PC-9 (cell line): ENCODE measurements around the gene MAP1LC3B2. TPM values are rescaled to one million over a fixed set of nuclear protein-coding genes. Genes with fewer than 3 reads are reported as not detected.
A peak's percentile ranks its signal among the peaks of the same experiment; 100 is the strongest.

Experiments used
- BruUV-seq: library from RNA; stranded (reverse); fragments of 400-500 nt; replicated peaks from 2 replicates; lab custom pipeline; 2021; lab: Mats Ljungman, UMichigan
- CTCF ChIA-PET: fragments of 300-600 bp; sonication (Branson Sonifier 250); formaldehyde crosslinking; loops from one replicate; lab custom pipeline; 2022; ENCODE audit warnings: antibody characterized with exemption; lab: Charles Lee
- POLR2A ChIA-PET: fragments of 300-600 bp; sonication (Branson Sonifier 250); formaldehyde crosslinking; loops from one replicate; lab custom pipeline; 2022; ENCODE audit warnings: antibody characterized with exemption; ENCODE audit not compliant: unreplicated experiment; lab: Charles Lee
- DNase-seq, 2 experiments: peaks; one replicate each; pipeline versions ENCODE4 v3.0.0 to v3.0.0-alpha.2; 2015 to 2022; ENCODE audit warnings: mixed read lengths in 1 of 2
- H2AFZ ChIP-seq: fragments of 200-600 bp; sonication (generic); 2 replicates; pipeline ENCODE4 v1.8.1; 2017; ENCODE audit warnings: antibody characterized with exemption
- H3F3A ChIP-seq: fragments of 200-600 bp; sonication (generic); 2 replicates; pipeline ENCODE4 v1.8.1; 2017; ENCODE audit warnings: antibody characterized with exemption, mild to moderate bottlenecking, low read depth; ENCODE audit not compliant: insufficient read depth
- H3K27ac ChIP-seq: fragments of 200-600 bp; sonication (generic); 2 replicates; pipeline ENCODE4 v1.6.1; 2016; ENCODE audit warnings: mixed run types
- H3K27me3 ChIP-seq: fragments of 200-600 bp; sonication (generic); 2 replicates; pipeline ENCODE4 v1.6.1; 2016; ENCODE audit warnings: low read depth, mixed run types; ENCODE audit not compliant: insufficient read depth
- H3K36me3 ChIP-seq: fragments of 200-600 bp; sonication (generic); 2 replicates; pipeline ENCODE4 v1.6.1; 2016; ENCODE audit warnings: low read depth, mixed run types
- H3K4me1 ChIP-seq: fragments of 200-600 bp; sonication (generic); replicated peaks from 2 replicates; pipeline ENCODE4 v1.6.1; 2016; ENCODE audit warnings: mixed run types; ENCODE audit not compliant: insufficient read depth
- H3K4me2 ChIP-seq: fragments of 200-600 bp; sonication (generic); 2 replicates; pipeline ENCODE4 v1.6.1; 2017; ENCODE audit warnings: mixed run types
- H3K4me3 ChIP-seq: fragments of 200-600 bp; sonication (generic); 2 replicates; pipeline ENCODE4 v1.6.1; 2016; ENCODE audit warnings: mixed run types
- H3K79me2 ChIP-seq: fragments of 200-600 bp; sonication (generic); 2 replicates; pipeline ENCODE4 v1.6.1; 2017; ENCODE audit warnings: low read depth, mixed run types
- H3K9me2 ChIP-seq: fragments of 200-600 bp; sonication (generic); 2 replicates; pipeline ENCODE4 v1.8.1; 2017; ENCODE audit warnings: mild to moderate bottlenecking; ENCODE audit not compliant: insufficient read depth
- H3K9me3 ChIP-seq: fragments of 200-600 bp; sonication (generic); 2 replicates; pipeline ENCODE4 v1.8.1; 2016; ENCODE audit warnings: low read depth; ENCODE audit not compliant: insufficient read depth
- H4K20me1 ChIP-seq: fragments of 200-600 bp; sonication (generic); 2 replicates; pipeline ENCODE4 v1.8.1; 2017; ENCODE audit not compliant: insufficient read depth
- EZH2 ChIP-seq: fragments of 200-600 bp; sonication (generic); IDR thresholded peaks from 2 replicates; pipeline ENCODE4 v1.8.0; 2017; ENCODE audit warnings: antibody characterized with exemption, low read depth
- intact Hi-C: fragments of 100-400 bp; cut with micrococcal nuclease; formaldehyde crosslinking; loops from one replicate; pipeline ENCODE4 v1.10.0; 2022; ENCODE audit not compliant: unreplicated experiment
- total RNA-seq: library from RNA; stranded (reverse); gene quantifications from 2 replicates; pipeline ENCODE4 v1.2.3, GENCODE V29; 2021
- TF ChIP-seq, protein P1 (sequence below): fragments of 200-600 bp; sonication (generic); conservative IDR thresholded peaks from 2 replicates; pipeline ENCODE4 v1.6.1; 2017; ENCODE audit warnings: mixed run types, antibody characterized with exemption, mild to moderate bottlenecking, moderate library complexity

The MAP1LC3B2 gene
- total RNA-seq, 1 experiment from 2014 or later: 1.4 TPM

DNA sequence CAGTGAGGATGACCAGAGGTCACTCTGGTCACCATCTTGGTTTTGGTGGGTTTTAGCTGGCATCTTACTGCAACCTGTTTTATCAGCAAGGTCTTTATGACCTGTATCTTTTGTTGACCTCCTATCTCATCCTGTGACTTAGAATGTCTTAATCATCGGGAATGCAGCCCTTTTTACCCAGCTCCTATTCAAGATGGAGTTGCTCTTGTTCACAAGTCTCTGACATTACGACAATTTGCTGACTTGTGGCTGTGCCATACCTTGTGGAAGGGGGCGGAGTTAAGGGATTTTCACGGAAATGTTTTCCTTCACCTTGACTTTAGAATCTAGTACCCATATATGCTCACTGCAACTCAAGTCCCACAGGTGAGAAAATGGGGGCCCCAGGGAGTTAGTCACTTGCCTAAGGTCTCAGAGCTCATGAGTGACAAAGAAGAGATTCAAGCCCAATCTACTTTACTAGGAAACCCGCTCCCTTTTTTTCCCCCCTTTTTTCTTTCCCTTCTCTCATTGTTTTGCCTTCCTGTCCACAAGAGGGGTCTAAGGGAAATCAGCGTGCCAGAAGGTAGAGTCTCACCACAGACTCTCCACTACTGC is 2.7 kb upstream of the MAP1LC3B2 start:
- Histone ChIP-seq H3K4me3 (no peak overlapping the region), H3K27ac (no peak overlapping the region), H4K20me1 (no peaks in the 10 kb centered on the region), H3K4me1 (peaks cover 23% of the 10 kb centered on the region), H2AFZ (no peak overlapping the region), H3K4me2 (no peak overlapping the region), H3K27me3 (no peaks in the 10 kb centered on the region), H3K9me2 (no peaks in the 10 kb centered on the region), H3K79me2 (no peaks in the 10 kb centered on the region), H3K36me3 (no peaks in the 10 kb centered on the region), H3F3A (peaks cover 14% of the 10 kb centered on the region), H3K9me3 (no peaks in the 10 kb centered on the region; the same call in 1 of the 2 replicates)
- BruUV-seq: no TSS peak
- TF ChIP-seq, protein P1, sequence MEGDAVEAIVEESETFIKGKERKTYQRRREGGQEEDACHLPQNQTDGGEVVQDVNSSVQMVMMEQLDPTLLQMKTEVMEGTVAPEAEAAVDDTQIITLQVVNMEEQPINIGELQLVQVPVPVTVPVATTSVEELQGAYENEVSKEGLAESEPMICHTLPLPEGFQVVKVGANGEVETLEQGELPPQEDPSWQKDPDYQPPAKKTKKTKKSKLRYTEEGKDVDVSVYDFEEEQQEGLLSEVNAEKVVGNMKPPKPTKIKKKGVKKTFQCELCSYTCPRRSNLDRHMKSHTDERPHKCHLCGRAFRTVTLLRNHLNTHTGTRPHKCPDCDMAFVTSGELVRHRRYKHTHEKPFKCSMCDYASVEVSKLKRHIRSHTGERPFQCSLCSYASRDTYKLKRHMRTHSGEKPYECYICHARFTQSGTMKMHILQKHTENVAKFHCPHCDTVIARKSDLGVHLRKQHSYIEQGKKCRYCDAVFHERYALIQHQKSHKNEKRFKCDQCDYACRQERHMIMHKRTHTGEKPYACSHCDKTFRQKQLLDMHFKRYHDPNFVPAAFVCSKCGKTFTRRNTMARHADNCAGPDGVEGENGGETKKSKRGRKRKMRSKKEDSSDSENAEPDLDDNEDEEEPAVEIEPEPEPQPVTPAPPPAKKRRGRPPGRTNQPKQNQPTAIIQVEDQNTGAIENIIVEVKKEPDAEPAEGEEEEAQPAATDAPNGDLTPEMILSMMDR: no peak
- TF ChIP-seq EZH2: no peak
- ChIA-PET POLR2A (no interaction called here), CTCF (no interaction called here)
- intact Hi-C loops: no loop called here
- DNase-seq: no peak

DNA sequence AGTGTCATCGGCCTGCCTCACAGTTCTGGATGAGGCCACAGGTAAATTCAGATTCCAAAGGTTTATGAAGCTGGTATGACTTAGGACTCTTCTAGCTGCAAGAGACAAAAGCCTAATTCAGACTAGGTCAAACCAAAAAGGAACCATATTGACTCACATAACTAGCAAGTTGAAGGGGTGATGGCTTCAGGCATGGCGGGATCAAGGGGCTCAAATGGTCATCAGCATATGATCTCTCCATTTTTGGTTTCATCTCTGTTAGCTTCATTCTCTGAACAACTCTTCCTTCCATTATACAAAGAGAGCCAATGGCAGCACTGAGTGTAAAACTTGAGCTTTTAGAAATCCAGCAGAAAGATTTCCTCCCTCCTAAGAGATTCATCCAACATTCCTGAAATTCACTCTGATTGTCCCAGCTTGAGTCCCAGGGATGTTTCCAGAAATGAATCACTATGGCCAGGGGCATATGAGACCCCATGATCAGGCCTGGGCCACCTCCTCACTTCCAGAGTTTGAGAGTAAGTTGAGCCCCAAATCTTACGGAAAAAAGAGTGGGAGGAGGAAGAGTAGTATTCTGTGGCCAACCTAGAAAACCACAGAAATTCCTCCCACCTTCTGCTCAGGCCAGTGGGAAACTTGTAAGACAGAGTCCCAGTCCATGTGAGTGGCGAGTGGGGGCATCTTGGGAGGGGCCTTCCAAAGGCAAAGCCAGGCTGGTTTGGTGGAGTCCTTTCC is 2.0 kb upstream of the MAP1LC3B2 start:
- no peak for DNase-seq
- Histone ChIP-seq H4K20me1 (no peaks in the 10 kb centered on the region), H3K4me1 (peaks cover 23% of the 10 kb centered on the region), H3F3A (peaks cover 14% of the 10 kb centered on the region), H3K79me2 (no peaks in the 10 kb centered on the region), H3K9me2 (no peaks in the 10 kb centered on the region), H3K36me3 (no peaks in the 10 kb centered on the region), H3K27ac (no peak overlapping the region), H3K9me3 (no peaks in the 10 kb centered on the region; the same call in 1 of the 2 replicates), H3K4me3 (no peak overlapping the region), H3K4me2 (no peak overlapping the region), H2AFZ (no peak overlapping the region), H3K27me3 (no peaks in the 10 kb centered on the region)
- CTCF ChIA-PET: no interaction called here
- POLR2A ChIA-PET: no interaction called here
- no TSS peak for BruUV-seq
- intact Hi-C loops: no loop called here
- TF ChIP-seq, protein P1: no peak
- no peak for TF ChIP-seq EZH2

DNA sequence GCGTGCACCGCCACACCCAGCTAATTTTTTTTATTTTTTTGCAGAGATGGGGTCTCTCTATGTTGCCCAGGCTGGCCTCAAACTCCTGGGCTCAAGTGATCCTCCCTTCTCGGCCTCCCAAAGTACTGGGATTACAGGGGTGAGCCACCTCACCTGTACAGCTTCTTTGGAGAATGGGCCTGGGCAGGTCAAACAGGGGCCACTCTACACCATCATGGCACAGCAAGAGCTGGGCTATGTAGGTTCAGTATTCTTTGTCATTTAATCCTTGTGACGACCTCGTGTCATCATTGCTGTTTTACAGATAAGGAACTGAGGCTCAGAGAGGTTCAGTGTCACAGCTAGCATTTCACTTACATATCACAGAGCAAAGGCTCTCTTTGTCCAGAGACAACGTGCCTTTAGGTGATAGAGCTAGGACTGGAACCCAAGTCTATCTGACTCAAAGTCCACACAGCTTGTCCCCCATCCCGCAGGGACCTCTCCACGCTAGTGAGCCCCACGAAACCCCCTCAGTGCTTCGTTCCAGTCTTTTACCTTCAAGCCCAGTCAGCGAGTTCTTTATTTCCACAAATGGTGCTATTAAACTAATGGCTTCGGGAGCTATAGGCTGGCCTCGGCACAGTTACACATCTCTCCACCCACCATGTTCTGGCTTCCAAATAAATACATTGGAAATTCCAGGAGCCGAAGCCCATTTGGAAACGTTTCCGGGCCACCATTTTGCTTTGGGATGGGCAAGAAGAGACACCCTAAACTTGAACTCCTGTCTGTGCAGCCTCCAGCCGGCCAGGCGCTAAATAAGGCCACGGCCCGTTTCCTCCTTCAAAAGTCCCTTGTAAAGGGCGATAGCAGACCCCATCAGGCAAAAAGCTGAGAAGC is 660 bp upstream of the MAP1LC3B2 start:
- Histone ChIP-seq H3K4me3 (no peak overlapping the region), H3F3A (peaks cover 14% of the 10 kb centered on the region), H3K79me2 (no peaks in the 10 kb centered on the region), H3K36me3 (no peaks in the 10 kb centered on the region), H3K9me2 (no peaks in the 10 kb centered on the region), H3K4me2 (peak overlapping the region; percentile 65), H4K20me1 (no peaks in the 10 kb centered on the region), H3K27ac (peak overlapping the region; percentile 87), H3K9me3 (no peaks in the 10 kb centered on the region; the same call in 1 of the 2 replicates), H3K27me3 (no peaks in the 10 kb centered on the region), H2AFZ (no peak overlapping the region), H3K4me1 (peaks cover 23% of the 10 kb centered on the region)
- ChIA-PET CTCF (no interaction called here), POLR2A (interaction anchor here (0.7 kb wide), 1 partner anchor 25 kb away, joined by 4 read pairs; no protein-coding TSS in a partner anchor)
- TF ChIP-seq EZH2: no peak
- TF ChIP-seq, protein P1: no peak
- no peak for DNase-seq
- intact Hi-C loops: loop anchor here (1.0 kb wide), 6 partner anchors 29 to 131 kb away; no protein-coding TSS in a partner anchor
- BruUV-seq: no TSS peak
